ENCODE results near the gene HPSE2. TPM values are rescaled to one million over a fixed set of nuclear protein-coding genes. Genes with fewer than 3 reads are reported as not detected.

Gene HPSE2
- total RNA-seq, 1 experiment from 2014 or later, result not detected

DNA sequence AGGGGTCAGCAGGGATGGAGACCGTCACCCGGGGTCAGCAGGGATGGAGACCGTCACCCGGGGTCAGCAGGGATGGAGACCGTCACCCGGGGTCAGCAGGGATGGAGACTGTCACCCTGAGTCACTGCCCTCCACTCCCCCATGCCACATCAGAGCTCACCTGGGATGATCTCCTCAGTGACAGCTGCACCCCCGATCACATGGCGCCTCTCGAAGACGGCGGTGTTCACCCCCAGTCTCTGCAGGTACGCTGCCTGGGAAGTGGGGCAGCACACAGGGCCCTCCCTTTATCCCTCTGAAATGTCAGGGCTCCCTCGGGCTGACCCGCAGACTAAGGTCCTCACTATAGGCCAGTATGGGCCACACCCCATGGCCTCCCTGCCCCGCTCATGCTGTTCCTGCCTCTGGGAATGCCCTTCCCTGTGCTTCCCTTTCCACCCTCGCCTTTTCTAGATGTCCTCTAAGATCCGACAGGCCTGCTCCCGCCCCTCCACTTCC is 827.9 kb downstream of the HPSE2 start:
- no peak for ATAC-seq
- Histone ChIP-seq H3K4me3 (ENCODE audit: low read depth in 2 of 2, low read length in 2 of 2) (no peak overlapping the region), H3K4me1 (ENCODE audit: control insufficient read depth, insufficient read depth, low read length) (no peaks in the 10 kb centered on the region), H3K36me3 (ENCODE audit: control insufficient read depth, insufficient read depth, low read length) (no peaks in the 10 kb centered on the region), H3K27me3 (ENCODE audit: control insufficient read depth, insufficient read depth, low read length) (no peaks in the 10 kb centered on the region), H3K9me3 (ENCODE audit: control insufficient read depth, insufficient read depth, low read depth, low read length) (no peaks in the 10 kb centered on the region), H3K27ac (ENCODE audit: low read length) (no peak overlapping the region)
- BruUV-seq (replicated peaks), result no TSS peak
- TF ChIP-seq, protein P1, sequence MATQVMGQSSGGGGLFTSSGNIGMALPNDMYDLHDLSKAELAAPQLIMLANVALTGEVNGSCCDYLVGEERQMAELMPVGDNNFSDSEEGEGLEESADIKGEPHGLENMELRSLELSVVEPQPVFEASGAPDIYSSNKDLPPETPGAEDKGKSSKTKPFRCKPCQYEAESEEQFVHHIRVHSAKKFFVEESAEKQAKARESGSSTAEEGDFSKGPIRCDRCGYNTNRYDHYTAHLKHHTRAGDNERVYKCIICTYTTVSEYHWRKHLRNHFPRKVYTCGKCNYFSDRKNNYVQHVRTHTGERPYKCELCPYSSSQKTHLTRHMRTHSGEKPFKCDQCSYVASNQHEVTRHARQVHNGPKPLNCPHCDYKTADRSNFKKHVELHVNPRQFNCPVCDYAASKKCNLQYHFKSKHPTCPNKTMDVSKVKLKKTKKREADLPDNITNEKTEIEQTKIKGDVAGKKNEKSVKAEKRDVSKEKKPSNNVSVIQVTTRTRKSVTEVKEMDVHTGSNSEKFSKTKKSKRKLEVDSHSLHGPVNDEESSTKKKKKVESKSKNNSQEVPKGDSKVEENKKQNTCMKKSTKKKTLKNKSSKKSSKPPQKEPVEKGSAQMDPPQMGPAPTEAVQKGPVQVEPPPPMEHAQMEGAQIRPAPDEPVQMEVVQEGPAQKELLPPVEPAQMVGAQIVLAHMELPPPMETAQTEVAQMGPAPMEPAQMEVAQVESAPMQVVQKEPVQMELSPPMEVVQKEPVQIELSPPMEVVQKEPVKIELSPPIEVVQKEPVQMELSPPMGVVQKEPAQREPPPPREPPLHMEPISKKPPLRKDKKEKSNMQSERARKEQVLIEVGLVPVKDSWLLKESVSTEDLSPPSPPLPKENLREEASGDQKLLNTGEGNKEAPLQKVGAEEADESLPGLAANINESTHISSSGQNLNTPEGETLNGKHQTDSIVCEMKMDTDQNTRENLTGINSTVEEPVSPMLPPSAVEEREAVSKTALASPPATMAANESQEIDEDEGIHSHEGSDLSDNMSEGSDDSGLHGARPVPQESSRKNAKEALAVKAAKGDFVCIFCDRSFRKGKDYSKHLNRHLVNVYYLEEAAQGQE (IDR thresholded peaks at IDR 0.05; ENCODE audit: insufficient read depth in 1 of 2, low read depth in 2 of 2, low read length in 1 of 2), result no peak
- TF ChIP-seq POLR2AphosphoS5 (IDR thresholded peaks at IDR 0.05; ENCODE audit: low read depth, low read length) (no peak), TCF7L2 (IDR thresholded peaks at IDR 0.05; ENCODE audit: low read depth, low read length) (no peak), SIN3A (IDR thresholded peaks at IDR 0.05; ENCODE audit: borderline replicate concordance, insufficient read depth, low read depth, low read length) (no peak)
- TF ChIP-seq, protein P2, sequence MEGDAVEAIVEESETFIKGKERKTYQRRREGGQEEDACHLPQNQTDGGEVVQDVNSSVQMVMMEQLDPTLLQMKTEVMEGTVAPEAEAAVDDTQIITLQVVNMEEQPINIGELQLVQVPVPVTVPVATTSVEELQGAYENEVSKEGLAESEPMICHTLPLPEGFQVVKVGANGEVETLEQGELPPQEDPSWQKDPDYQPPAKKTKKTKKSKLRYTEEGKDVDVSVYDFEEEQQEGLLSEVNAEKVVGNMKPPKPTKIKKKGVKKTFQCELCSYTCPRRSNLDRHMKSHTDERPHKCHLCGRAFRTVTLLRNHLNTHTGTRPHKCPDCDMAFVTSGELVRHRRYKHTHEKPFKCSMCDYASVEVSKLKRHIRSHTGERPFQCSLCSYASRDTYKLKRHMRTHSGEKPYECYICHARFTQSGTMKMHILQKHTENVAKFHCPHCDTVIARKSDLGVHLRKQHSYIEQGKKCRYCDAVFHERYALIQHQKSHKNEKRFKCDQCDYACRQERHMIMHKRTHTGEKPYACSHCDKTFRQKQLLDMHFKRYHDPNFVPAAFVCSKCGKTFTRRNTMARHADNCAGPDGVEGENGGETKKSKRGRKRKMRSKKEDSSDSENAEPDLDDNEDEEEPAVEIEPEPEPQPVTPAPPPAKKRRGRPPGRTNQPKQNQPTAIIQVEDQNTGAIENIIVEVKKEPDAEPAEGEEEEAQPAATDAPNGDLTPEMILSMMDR (IDR thresholded peaks at IDR 0.05), result no peak
- in situ Hi-C loops (cut with HindIII; ENCODE audit: low pct_unique_long_range_greater_than_20kb, low sequenced_read_pairs), result no loop called here
- intact Hi-C loops (cut with micrococcal nuclease; ENCODE audit: unreplicated experiment), result no loop called here
- DNase-seq (ENCODE audit: low read depth, low spot score), result no peak
- ChIA-PET POLR2A (no interaction called here), CTCF (no interaction called here)

Small RNAs within 50 kb of the gene (microRNA-seq; reads per million reads assigned to microRNA genes)
- 5.4 reads per million, percentile 15 among the genes with 10 or more reads in this experiment for gene MIR4685 (ENCODE audit: unreplicated experiment)
- gene MIR6507 (ENCODE audit: unreplicated experiment), result not detected

Other genes starting within 250 kb of the HPSE2 start
- gene CNNM1, start 93.5 kb upstream of the HPSE2 start, total RNA-seq (2021; ENCODE audit: unreplicated experiment), result 16.6 TPM
- 51.6 TPM for gene GOT1, start 194.8 kb upstream of the HPSE2 start, total RNA-seq (2021; ENCODE audit: unreplicated experiment)